SH-SY5Y (cell line): Measurements from ENCODE around the gene CSTPP1.
A peak's percentile ranks its signal among the peaks of the same experiment; 100 is the strongest.

Source experiments
- GATA2 ChIP-seq: IDR thresholded peaks from 2 replicates; pipeline ENCODE4 v1.6.1; 2011; ENCODE audit warnings: mild to moderate bottlenecking, low read depth, low read length
- GATA3 ChIP-seq: IDR thresholded peaks from 2 replicates; pipeline ENCODE4 v1.6.1; 2011; ENCODE audit warnings: low read depth, mild to moderate bottlenecking, low read length, moderate library complexity

CSTPP1 gene

GRCh38 chr11:47152126-47152952, 215.8 kb downstream of the CSTPP1 start:
- TF ChIP-seq GATA2, result no peak
- TF ChIP-seq GATA3, result no peak

DNA sequence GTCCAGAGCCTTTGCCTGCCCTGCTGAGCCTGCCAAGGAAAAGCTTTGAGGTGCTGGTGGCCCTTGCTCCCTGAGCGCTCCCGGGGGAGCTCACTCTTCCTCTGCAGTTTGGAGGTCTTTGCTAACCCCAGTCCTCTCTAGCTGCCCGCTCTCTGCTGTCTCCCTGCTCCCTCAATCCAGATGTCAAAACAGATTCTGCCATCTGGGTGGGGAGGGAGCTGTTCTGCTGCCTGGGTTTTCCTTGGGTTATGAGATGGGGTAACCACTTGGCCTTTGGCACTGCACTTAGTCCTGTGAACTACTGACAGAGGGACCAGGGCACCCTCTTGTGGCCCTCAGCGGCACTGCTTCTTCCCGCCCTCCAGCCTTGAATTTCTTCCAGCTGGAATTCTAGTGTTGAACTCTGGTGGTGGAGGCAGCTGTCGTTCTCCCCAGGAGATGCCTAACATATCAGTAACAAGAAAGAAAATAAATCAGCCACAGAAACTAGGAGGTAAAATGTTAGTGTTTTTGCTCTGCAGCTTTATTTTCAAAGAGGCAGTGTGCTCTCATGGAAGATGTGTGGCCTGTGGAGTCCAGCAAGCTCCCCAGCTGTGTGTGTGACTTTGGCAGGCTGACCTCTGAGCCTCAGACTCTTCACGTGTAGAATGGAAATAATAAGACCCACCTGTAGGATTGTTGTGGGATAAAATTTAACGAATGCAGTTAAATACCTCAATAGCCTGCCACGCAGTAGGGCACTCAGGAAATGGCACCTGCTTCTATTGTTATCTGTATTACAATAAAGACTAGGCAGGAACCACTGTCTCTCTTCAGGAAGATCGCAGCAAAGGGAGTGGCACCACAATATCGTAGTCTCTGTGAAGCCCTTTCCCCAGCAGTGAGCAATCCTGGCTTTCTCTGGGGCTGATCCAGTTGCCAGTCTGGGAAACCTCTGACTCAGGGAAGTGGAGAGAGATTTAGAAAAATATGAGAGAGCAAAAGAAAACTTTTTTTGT, 216.7 kb downstream of the CSTPP1 start:
- TF ChIP-seq GATA3 (no peak), GATA2 (0 out of 2 replicates have a peak, but pooled peaks have one; percentile 3)

- no peak for TF ChIP-seq GATA2
- TF ChIP-seq GATA3, result no peak
Measured at GRCh38 chr11:47154616-47155570, 218.3 kb downstream of the CSTPP1 start.

DNA sequence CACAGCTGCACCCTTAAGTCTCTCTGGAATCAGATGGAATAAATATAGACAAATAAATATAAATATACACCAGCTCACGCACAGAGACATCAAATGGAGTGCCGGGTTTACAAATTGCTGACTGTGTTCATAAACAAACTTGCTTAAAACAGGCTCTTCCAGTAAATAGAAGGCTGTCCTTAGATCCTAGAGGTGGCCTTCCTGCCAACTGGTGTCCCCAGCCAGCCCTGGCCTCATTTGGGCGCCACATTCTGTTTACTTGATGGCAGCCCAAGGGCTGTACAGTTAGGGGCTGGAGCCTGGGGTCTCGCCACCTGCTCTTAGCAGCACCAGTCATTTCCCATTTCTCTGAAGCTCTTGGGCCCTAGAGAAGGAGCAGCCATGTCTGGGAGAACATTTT, 219.3 kb downstream of the CSTPP1 start:
- TF ChIP-seq GATA3, result no peak
- no peak for TF ChIP-seq GATA2

- TF ChIP-seq GATA2 (no peak), GATA3 (no peak)
Measured at GRCh38 chr11:47156333-47156732, 219.8 kb downstream of the CSTPP1 start.

- TF ChIP-seq GATA3 (no peak), GATA2 (no peak)
Measured at GRCh38 chr11:47156951-47157350, 220.4 kb downstream of the CSTPP1 start.

GRCh38 chr11:47157805-47158204, 221.2 kb downstream of the CSTPP1 start:
- TF ChIP-seq GATA3 (no peak), GATA2 (no peak)

DNA sequence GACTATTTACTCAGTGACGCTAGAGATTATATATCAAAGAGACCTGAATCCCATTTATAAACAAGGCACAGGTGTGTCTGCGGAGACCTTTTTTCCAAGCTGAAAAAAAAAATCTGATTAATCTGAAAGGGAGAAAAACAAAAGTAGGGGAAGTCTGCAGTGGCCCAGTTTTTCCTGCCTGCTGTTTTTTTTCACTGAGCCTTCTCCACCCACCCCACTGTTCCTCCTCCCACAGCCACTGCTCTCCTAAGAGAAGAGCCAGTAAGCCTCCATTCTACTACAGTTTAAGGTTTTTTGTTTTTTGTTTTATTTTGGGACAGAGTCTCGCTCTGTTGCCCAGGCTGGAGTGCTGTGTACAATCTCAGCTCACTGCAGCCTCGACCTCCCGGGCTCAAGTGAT, 221.7 kb downstream of the CSTPP1 start:
- no peak for TF ChIP-seq GATA3
- no peak for TF ChIP-seq GATA2

DNA sequence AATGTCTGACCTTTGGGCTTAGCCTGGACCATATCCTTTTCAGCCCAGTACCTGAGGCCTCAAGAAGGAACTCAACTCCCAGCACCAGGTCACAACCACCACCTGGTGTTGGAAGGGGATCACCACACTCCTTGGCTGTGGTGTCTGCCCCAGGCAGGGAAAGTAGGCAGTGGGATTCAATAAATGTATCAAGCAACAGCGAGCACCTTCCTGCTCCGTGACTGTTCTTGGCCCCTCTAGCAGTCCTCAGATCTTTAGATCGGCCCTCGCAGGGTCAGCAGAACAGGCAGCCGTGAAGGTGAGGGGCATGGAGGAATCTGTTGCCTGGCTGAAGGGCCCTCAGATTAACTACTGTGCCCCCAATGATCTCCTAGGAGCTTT, 224.2 kb downstream of the CSTPP1 start:
- TF ChIP-seq GATA2 (no peak), GATA3 (no peak)

- TF ChIP-seq GATA3, result no peak
Measured at GRCh38 chr11:47161134-47161854, 224.7 kb downstream of the CSTPP1 start.

GRCh38 chr11:47161890-47162289, 225.3 kb downstream of the CSTPP1 start:
- no peak for TF ChIP-seq GATA2
- no peak for TF ChIP-seq GATA3

- TF ChIP-seq GATA3, result no peak
- TF ChIP-seq GATA2, result no peak
Measured at GRCh38 chr11:47162426-47162825, 225.9 kb downstream of the CSTPP1 start.

- no peak for TF ChIP-seq GATA2
- TF ChIP-seq GATA3, result no peak
Measured at GRCh38 chr11:47163193-47163592, 226.6 kb downstream of the CSTPP1 start.
